ENCODE results near the gene TSHR. TPM values are rescaled to one million over a fixed set of nuclear protein-coding genes. Genes with fewer than 3 reads are reported as not detected.
"Not testable (repeated sequence)": the region's sequence is repeated elsewhere in the genome, so short reads cannot be mapped to it uniquely, and the experiment has no call there.

TSHR gene
- total RNA-seq (not detected), total RNA-seq (0 to 1.4 (median 0.25) reads per million in 172 experiments)
- 0.76 TPM for polyA plus RNA-seq (2013, experiment 1 of 2)
- 1.1 TPM for polyA plus RNA-seq (2013, experiment 2 of 2)

DNA sequence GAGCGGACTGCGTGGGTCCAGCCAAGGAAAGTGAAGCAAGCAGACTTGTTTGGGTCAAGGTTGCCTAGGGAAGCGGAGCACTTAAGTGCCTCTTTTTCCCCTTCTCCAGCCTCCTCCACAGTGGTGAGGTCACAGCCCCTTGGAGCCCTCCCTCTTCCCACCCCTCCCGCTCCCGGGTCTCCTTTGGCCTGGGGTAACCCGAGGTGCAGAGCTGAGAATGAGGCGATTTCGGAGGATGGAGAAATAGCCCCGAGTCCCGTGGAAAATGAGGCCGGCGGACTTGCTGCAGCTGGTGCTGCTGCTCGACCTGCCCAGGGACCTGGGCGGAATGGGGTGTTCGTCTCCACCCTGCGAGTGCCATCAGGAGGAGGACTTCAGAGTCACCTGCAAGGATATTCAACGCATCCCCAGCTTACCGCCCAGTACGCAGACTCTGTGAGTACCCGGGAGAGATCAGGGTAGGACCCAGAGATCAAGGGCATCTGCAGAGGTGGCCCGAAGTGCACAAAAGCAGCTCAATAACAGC lies at the start of gene TSHR:
TSS of gene TSHR (plus strand) at position 206 of the 526 bp plus-strand sequence. CDS start at position 266, 60 bp downstream.
- POLR2A ChIA-PET, result interaction anchor here (0.8 to 1.8 kb wide), 4 partner anchors 14 to 578 kb away, joined by 3 to 10 read pairs (median 3); partner anchors contain the start of genes CEP128 and SEL1L
- H3K27ac Mint-ChIP-seq, result peak within 1 kb of the TSS; percentile 29

DNA sequence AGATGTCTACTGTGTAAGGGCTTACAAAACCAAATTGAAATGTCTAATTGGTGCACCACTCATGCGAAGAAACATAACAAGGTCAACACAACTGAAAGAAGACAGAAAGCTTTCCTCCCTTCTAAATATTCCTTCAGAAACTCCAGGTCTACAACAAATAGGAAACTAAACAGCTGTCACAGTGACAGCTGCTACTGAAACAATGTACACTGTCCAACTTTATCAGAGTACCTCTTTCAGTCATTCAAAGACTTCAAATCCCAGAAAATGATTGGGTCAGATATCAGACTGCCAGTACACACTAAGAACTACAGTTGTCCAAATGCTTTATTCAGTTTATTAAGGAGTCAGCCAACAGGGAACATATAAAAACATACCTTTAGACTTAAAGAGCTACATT lies 49.1 kb upstream of the TSHR start:
- Histone ChIP-seq H3K4me1 (ENCODE audit: insufficient read depth, low read length) (no peaks in the 10 kb centered on the region), H3K27ac (ENCODE audit: low read depth in 1 of 2, low read length in 2 of 2) (no peak overlapping the region), H3K27me3 (ENCODE audit: control insufficient read depth in 1 of 2, insufficient read depth in 2 of 2, low read length in 2 of 2) (no peaks in the 10 kb centered on the region), H3K9me3 (ENCODE audit: control insufficient read depth in 1 of 2, insufficient read depth in 1 of 2, low read length in 2 of 2) (no peaks in the 10 kb centered on the region), H3K36me3 (ENCODE audit: insufficient read depth, low read length) (peaks cover 6% of the 10 kb centered on the region), H3K4me3 (ENCODE audit: low read length) (no peak overlapping the region)
- DNase-seq (no peak), ATAC-seq (ENCODE audit: poor library complexity) (no peak)
- POLR2A ChIA-PET, result no interaction called here
- no peaks in the 10 kb centered on the region for H3K27me3 Mint-ChIP-seq
- H3K4me1 Mint-ChIP-seq (ENCODE audit: low read depth), result no peaks in the 10 kb centered on the region
- CTCF ChIA-PET, result no interaction called here
- intact Hi-C loops (cut with DNase I, micrococcal nuclease), result no loop called here
- TF ChIP-seq, protein P1, sequence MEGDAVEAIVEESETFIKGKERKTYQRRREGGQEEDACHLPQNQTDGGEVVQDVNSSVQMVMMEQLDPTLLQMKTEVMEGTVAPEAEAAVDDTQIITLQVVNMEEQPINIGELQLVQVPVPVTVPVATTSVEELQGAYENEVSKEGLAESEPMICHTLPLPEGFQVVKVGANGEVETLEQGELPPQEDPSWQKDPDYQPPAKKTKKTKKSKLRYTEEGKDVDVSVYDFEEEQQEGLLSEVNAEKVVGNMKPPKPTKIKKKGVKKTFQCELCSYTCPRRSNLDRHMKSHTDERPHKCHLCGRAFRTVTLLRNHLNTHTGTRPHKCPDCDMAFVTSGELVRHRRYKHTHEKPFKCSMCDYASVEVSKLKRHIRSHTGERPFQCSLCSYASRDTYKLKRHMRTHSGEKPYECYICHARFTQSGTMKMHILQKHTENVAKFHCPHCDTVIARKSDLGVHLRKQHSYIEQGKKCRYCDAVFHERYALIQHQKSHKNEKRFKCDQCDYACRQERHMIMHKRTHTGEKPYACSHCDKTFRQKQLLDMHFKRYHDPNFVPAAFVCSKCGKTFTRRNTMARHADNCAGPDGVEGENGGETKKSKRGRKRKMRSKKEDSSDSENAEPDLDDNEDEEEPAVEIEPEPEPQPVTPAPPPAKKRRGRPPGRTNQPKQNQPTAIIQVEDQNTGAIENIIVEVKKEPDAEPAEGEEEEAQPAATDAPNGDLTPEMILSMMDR (IDR thresholded peaks at IDR 0.05), result no peak
- H3K4me3 Mint-ChIP-seq, result no peak overlapping the region
- peaks cover 45% of the 10 kb centered on the region for H3K36me3 Mint-ChIP-seq (ENCODE audit: low read depth)
- no peak overlapping the region for H3K27ac Mint-ChIP-seq
- H3K9me3 Mint-ChIP-seq, result no peaks in the 10 kb centered on the region

More for the DNA sequence above, at the start of gene TSHR:
- ATAC-seq (ENCODE audit: poor library complexity), result no peak
- peak in 9 of 14 experiments; percentile 2 to 44 (median 13) for DNase-seq
- H3K9me3 ChIP-seq (ENCODE audit: control insufficient read depth in 1 of 2, insufficient read depth in 1 of 2, low read length in 2 of 2), result no peaks in the 10 kb centered on the region
- no peaks in the 10 kb centered on the region for H3K27me3 ChIP-seq (ENCODE audit: control insufficient read depth in 1 of 2, insufficient read depth in 2 of 2, low read length in 2 of 2)
- TF ChIP-seq, protein P1 (IDR thresholded peaks at IDR 0.05), result no peak
- no peaks in the 10 kb centered on the region for H3K9me3 Mint-ChIP-seq
- H3K4me1 ChIP-seq (ENCODE audit: insufficient read depth, low read length), result peaks cover 18% of the 10 kb centered on the region
- H3K36me3 ChIP-seq (ENCODE audit: insufficient read depth, low read length), result no peaks in the 10 kb centered on the region
- CTCF ChIA-PET, result interaction anchor here (1.1 to 2.8 kb wide), 2 partner anchors 14 to 32 kb away, joined by 3 to 14 read pairs; partner anchors contain the start of gene CEP128
- no peaks in the 10 kb centered on the region for H3K27me3 Mint-ChIP-seq
- H3K4me1 Mint-ChIP-seq (ENCODE audit: low read depth), result peaks cover 55% of the 10 kb centered on the region
- intact Hi-C loops (cut with DNase I, micrococcal nuclease), result loop anchor here in 1 of 2 experiments (2.0 to 5.0 kb wide), 3 partner anchors 215 to 509 kb away; no protein-coding TSS in a partner anchor
- H3K4me3 ChIP-seq (ENCODE audit: low read length), result peak within 1 kb of the TSS; percentile 72
- H3K4me3 Mint-ChIP-seq, result peak within 1 kb of the TSS; percentile 93
- H3K36me3 Mint-ChIP-seq (ENCODE audit: low read depth), result no peaks in the 10 kb centered on the region
- H3K27ac ChIP-seq (ENCODE audit: low read depth in 1 of 2, low read length in 2 of 2), result no peak within 1 kb of the TSS

- CTCF ChIA-PET, result no interaction called here
- Mint-ChIP-seq H3K4me1 (ENCODE audit: low read depth) (no peaks in the 10 kb centered on the region), H3K36me3 (ENCODE audit: low read depth) (peaks cover 39% of the 10 kb centered on the region), H3K9me3 (no peaks in the 10 kb centered on the region), H3K27ac (no peak overlapping the region), H3K27me3 (no peaks in the 10 kb centered on the region), H3K4me3 (no peak overlapping the region)
- TF ChIP-seq, protein P1 (IDR thresholded peaks at IDR 0.05), result no peak
- Histone ChIP-seq H3K27ac (ENCODE audit: low read depth in 1 of 2, low read length in 2 of 2) (no peak overlapping the region), H3K27me3 (ENCODE audit: control insufficient read depth in 1 of 2, insufficient read depth in 2 of 2, low read length in 2 of 2) (no peaks in the 10 kb centered on the region), H3K9me3 (ENCODE audit: control insufficient read depth in 1 of 2, insufficient read depth in 1 of 2, low read length in 2 of 2) (no peaks in the 10 kb centered on the region), H3K4me1 (ENCODE audit: insufficient read depth, low read length) (no peaks in the 10 kb centered on the region), H3K4me3 (ENCODE audit: low read length) (no peak overlapping the region), H3K36me3 (ENCODE audit: insufficient read depth, low read length) (peaks cover 6% of the 10 kb centered on the region)
- ATAC-seq (ENCODE audit: poor library complexity), result no peak
- intact Hi-C loops (cut with DNase I, micrococcal nuclease), result no loop called here
- POLR2A ChIA-PET, result no interaction called here
- DNase-seq, result no peak
These were observed 48.5 kb upstream of the TSHR start for GRCh38 chr14:80906946-80907345.

GRCh38 chr14:80912013-80912412 lies 43.4 kb upstream of the TSHR start:
- H3K9me3 Mint-ChIP-seq; intact Hi-C loops (cut with DNase I, micrococcal nuclease); ATAC-seq (ENCODE audit: poor library complexity); H3K27ac Mint-ChIP-seq; H3K27me3 Mint-ChIP-seq; DNase-seq; H3K4me3 ChIP-seq (ENCODE audit: low read length); CTCF ChIA-PET; H3K27me3 ChIP-seq (ENCODE audit: control insufficient read depth in 1 of 2, insufficient read depth in 2 of 2, low read length in 2 of 2); H3K4me3 Mint-ChIP-seq; H3K4me1 ChIP-seq (ENCODE audit: insufficient read depth, low read length); H3K9me3 ChIP-seq (ENCODE audit: control insufficient read depth in 1 of 2, insufficient read depth in 1 of 2, low read length in 2 of 2); H3K27ac ChIP-seq (ENCODE audit: low read depth in 1 of 2, low read length in 2 of 2); POLR2A ChIA-PET; H3K4me1 Mint-ChIP-seq (ENCODE audit: low read depth): not testable (repeated sequence)
- H3K36me3 Mint-ChIP-seq (ENCODE audit: low read depth), result peaks cover 43% of the 10 kb centered on the region
- peaks cover 10% of the 10 kb centered on the region for H3K36me3 ChIP-seq (ENCODE audit: insufficient read depth, low read length)

All from CD4-positive, alpha-beta T cell (primary cell).